MM.1S (cell line): ENCODE data around the gene ZNF469.

Experiments
- DNase-seq: peaks from one replicate; pipeline ENCODE4 v3.0.0-alpha.2; 2015
- H2AFZ ChIP-seq: fragments of 300-600 bp; sonication (generic); 2 replicates; pipeline ENCODE4 v1.6.0; 2016; ENCODE audit warnings: antibody characterized with exemption, low read length
- H3F3A ChIP-seq: fragments of 300-600 bp; sonication (generic); 2 replicates; pipeline ENCODE4 v1.6.1; 2016; ENCODE audit warnings: mild to moderate bottlenecking, antibody characterized with exemption, low read length, moderate library complexity, mixed read lengths; ENCODE audit not compliant: insufficient read depth
- H3K27ac ChIP-seq: fragments of 300-600 bp; sonication (generic); 2 replicates; pipeline ENCODE4 v1.5.1; 2016; ENCODE audit warnings: mild to moderate bottlenecking, low read length
- H3K27me3 ChIP-seq: fragments of 300-600 bp; sonication (generic); replicated peaks from 2 replicates; pipeline ENCODE4 v1.6.0; 2016; ENCODE audit warnings: low read length; ENCODE audit not compliant: insufficient read depth
- H3K36me3 ChIP-seq: fragments of 300-600 bp; sonication (generic); replicated peaks from 2 replicates; pipeline ENCODE4 v1.6.1; 2016; ENCODE audit warnings: mild to moderate bottlenecking, low read length, mixed read lengths; ENCODE audit not compliant: insufficient read depth
- H3K4me1 ChIP-seq: fragments of 300-600 bp; sonication (generic); 2 replicates; pipeline ENCODE4 v1.6.1; 2016; ENCODE audit warnings: low read length, mixed read lengths
- H3K4me2 ChIP-seq: fragments of 300-600 bp; sonication (generic); 2 replicates; pipeline ENCODE4 v1.6.0; 2016; ENCODE audit warnings: low read depth, low read length
- H3K4me3 ChIP-seq: fragments of 300-600 bp; sonication (generic); 2 replicates; pipeline ENCODE4 v1.5.1; 2016; ENCODE audit warnings: low read length, mixed read lengths
- H3K79me2 ChIP-seq: fragments of 300-600 bp; sonication (generic); 2 replicates; pipeline ENCODE4 v1.6.1; 2016; ENCODE audit warnings: mixed run types, low read length, mixed read lengths
- H3K9ac ChIP-seq: fragments of 300-600 bp; sonication (generic); 2 replicates; pipeline ENCODE4 v1.6.1; 2016; ENCODE audit warnings: low read length, mixed read lengths
- H3K9me2 ChIP-seq: fragments of 300-600 bp; sonication (generic); replicated peaks from 2 replicates; pipeline ENCODE4 v1.6.1; 2016; ENCODE audit warnings: mild to moderate bottlenecking, low read length, mixed read lengths; ENCODE audit not compliant: insufficient read depth
- H3K9me3 ChIP-seq: fragments of 300-600 bp; sonication (generic); replicated peaks from 2 replicates; pipeline ENCODE4 v1.6.1; 2016; ENCODE audit warnings: mild to moderate bottlenecking, low read length, mixed read lengths; ENCODE audit not compliant: insufficient read depth
- H4K20me1 ChIP-seq: fragments of 300-600 bp; sonication (generic); 2 replicates; pipeline ENCODE4 v1.6.1; 2016; ENCODE audit warnings: mild to moderate bottlenecking, low read length, moderate library complexity, mixed read lengths; ENCODE audit not compliant: insufficient read depth
- CTCF ChIP-seq: fragments of 300-600 bp; sonication (generic); IDR thresholded peaks from 2 replicates; pipeline ENCODE4 v1.5.1; 2016; ENCODE audit warnings: antibody characterized with exemption, low read length, mixed read lengths
- EZH2 ChIP-seq: fragments of 300-600 bp; sonication (generic); optimal IDR thresholded peaks from 2 replicates; pipeline ENCODE3; 2017; ENCODE audit warnings: low read depth, mild to moderate bottlenecking, antibody characterized with exemption, low read length, mixed read lengths
- EZH2phosphoT487 ChIP-seq: fragments of 300-600 bp; sonication (generic); IDR thresholded peaks from 2 replicates; pipeline ENCODE4 v1.6.1; 2018; ENCODE audit warnings: antibody characterized with exemption, low read length

ZNF469 gene

GRCh38 chr16:88378836-88379693, 3.7 kb upstream of the ZNF469 start:
- Histone ChIP-seq H3K9ac (no peak overlapping the region), H2AFZ (no peak overlapping the region), H3K4me1 (no peaks in the 10 kb centered on the region), H3F3A (no peaks in the 10 kb centered on the region), H3K79me2 (no peaks in the 10 kb centered on the region), H3K9me3 (no peaks in the 10 kb centered on the region), H4K20me1 (no peaks in the 10 kb centered on the region), H3K27ac (no peak overlapping the region), H3K4me3 (no peak overlapping the region), H3K4me2 (no peak overlapping the region), H3K9me2 (no peaks in the 10 kb centered on the region), H3K36me3 (no peaks in the 10 kb centered on the region), H3K27me3 (peaks cover 60% of the 10 kb centered on the region)
- no peak for TF ChIP-seq EZH2
- TF ChIP-seq CTCF: no peak
- no peak for TF ChIP-seq EZH2phosphoT487
- DNase-seq: no peak

GRCh38 chr16:88379694-88380040, 3.1 kb upstream of the ZNF469 start:
- no peak overlapping the region for H3K4me3 ChIP-seq

GRCh38 chr16:88380099-88380498, 2.7 kb upstream of the ZNF469 start:
- H3F3A ChIP-seq: no peaks in the 10 kb centered on the region
- H3K9me2 ChIP-seq: no peaks in the 10 kb centered on the region
- H3K9me3 ChIP-seq: no peaks in the 10 kb centered on the region
- H3K4me1 ChIP-seq: no peaks in the 10 kb centered on the region
- no peak for TF ChIP-seq CTCF
- TF ChIP-seq EZH2phosphoT487: no peak
- no peak for TF ChIP-seq EZH2
- H3K36me3 ChIP-seq: no peaks in the 10 kb centered on the region
- H4K20me1 ChIP-seq: no peaks in the 10 kb centered on the region
- H2AFZ ChIP-seq: no peak overlapping the region
- no peak for DNase-seq
- H3K4me2 ChIP-seq: no peak overlapping the region
- peaks cover 59% of the 10 kb centered on the region for H3K27me3 ChIP-seq
- no peak overlapping the region for H3K9ac ChIP-seq
- H3K4me3 ChIP-seq: no peak overlapping the region
- H3K79me2 ChIP-seq: no peaks in the 10 kb centered on the region
- H3K27ac ChIP-seq: no peak overlapping the region

More at GRCh38 chr16:88379694-88380040, 3.1 kb upstream of the ZNF469 start:
- TF ChIP-seq EZH2phosphoT487 (no peak), EZH2 (no peak), CTCF (no peak)
- peaks cover 60% of the 10 kb centered on the region for H3K27me3 ChIP-seq
- no peaks in the 10 kb centered on the region for H3K79me2 ChIP-seq
- H3K9me3 ChIP-seq: no peaks in the 10 kb centered on the region
- DNase-seq: no peak
- H3K4me1 ChIP-seq: no peaks in the 10 kb centered on the region
- no peak overlapping the region for H2AFZ ChIP-seq
- no peaks in the 10 kb centered on the region for H4K20me1 ChIP-seq
- H3K36me3 ChIP-seq: no peaks in the 10 kb centered on the region
- H3K9me2 ChIP-seq: no peaks in the 10 kb centered on the region
- H3K27ac ChIP-seq: no peak overlapping the region
- H3K4me2 ChIP-seq: no peak overlapping the region
- H3K9ac ChIP-seq: no peak overlapping the region
- no peaks in the 10 kb centered on the region for H3F3A ChIP-seq
